GM18511 (cell line): ENCODE results near the gene SPX.
A peak's percentile ranks its signal among the peaks of the same experiment; 100 is the strongest.

Source experiments
- ATAC-seq: cut with Tn5 transposase; IDR thresholded peaks from one replicate; pipeline ENCODE4 v1.9.1; 2021; ENCODE audit warnings: mild to moderate bottlenecking, moderate library complexity; ENCODE audit not compliant: unreplicated experiment

Gene SPX

GRCh38 chr12:21538061-21538653, 12.1 kb downstream of the SPX start:
- ATAC-seq, result no peak

DNA sequence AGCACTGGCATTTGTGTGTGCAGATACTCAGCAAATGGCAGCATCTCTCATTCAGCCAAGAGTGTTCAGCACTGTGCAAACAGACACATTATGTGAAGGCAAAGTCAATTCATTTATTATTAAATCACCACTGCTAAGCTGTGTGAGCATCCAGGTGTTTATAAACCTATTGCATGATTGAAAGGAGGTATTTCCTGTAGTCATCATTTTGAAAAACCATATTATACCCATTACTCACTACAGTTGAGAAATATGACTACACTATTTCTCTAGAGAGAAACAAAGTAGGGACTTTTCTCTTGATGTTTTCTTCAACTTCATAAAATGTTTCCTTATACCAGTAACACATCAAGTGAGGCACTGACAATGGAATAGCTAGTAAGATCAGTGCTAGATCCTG, 13.7 kb downstream of the SPX start:
- ATAC-seq, result no peak

GRCh38 chr12:21541773-21542172, 15.7 kb downstream of the SPX start:
- no peak for ATAC-seq

DNA sequence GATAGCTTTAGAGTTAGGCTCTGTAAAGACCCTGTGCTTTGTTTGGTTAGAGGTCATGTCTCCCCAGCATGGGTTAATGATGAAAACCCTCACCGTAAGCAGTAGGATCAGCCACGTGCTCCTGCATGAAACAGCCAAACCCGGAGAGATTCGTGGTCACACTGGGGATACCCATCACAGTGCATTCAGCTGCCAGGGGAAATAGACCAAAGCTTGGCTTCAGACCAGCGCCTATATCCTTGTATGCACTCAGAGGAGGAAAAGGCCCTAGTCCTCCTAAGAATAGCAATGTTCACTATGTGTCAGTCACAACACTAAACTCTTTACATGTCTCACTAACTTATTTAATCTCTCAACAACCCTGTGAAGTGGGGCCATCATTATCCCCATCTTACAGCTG, 16.3 kb downstream of the SPX start:
- ATAC-seq, result peak; percentile 56

DNA sequence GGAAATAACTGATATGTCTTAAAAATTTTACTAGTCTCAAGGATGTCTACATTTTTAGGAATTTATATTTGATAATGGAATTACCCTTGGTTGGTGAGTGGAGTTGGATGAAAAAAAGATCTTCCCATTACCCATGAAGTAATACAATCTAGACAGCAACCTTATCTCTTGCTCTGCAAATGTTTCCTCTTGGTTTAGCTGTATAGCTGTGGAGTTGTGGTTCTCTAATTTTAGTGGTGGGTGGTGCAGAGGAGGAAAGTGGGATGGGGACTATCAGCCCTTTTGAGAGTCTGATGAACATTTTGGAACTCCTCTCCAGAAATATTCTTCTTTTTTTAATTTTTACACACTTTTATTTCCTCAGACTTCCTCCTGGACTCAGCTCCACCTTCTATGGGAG, 17.1 kb downstream of the SPX start:
- ATAC-seq, result no peak

GRCh38 chr12:21545557-21545956, 19.5 kb downstream of the SPX start:
- no peak for ATAC-seq

DNA sequence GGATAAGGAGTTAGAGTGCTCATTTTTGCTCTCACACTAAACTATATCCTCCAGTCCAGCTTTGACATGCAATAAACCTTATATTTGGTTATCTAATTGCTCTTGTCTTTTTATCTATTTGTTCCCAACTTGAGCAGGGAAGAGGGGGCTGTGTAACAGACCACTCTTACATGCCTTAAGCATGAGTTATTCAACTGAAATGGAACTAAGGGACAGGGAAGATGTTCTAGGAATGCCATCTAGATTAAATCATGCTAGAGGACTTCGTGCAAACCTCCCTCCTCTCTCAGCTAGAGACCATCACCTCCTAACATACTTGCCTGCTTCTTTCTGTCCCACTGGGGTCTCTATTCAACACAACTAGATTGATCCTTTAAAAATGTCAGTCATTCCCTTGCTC, 20.6 kb downstream of the SPX start:
- ATAC-seq, result no peak

DNA sequence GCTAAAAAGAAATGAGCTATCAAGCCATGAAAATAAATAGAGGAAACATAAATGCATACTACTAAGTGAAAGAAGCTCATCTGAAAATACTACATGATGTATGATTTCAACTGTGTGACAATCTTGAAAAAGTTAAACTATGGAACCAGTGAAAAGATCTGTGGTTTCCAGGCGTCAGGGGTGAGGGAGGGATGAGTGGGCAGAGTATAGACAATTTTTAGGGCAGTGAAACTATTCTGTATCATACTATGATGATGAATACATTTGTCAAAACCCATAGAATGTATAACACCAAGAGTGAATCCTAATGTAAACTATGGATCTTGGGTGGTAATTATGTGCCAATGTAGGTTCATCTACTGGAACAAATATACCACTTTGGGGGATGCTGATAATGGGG, 21.3 kb downstream of the SPX start:
- no peak for ATAC-seq

DNA sequence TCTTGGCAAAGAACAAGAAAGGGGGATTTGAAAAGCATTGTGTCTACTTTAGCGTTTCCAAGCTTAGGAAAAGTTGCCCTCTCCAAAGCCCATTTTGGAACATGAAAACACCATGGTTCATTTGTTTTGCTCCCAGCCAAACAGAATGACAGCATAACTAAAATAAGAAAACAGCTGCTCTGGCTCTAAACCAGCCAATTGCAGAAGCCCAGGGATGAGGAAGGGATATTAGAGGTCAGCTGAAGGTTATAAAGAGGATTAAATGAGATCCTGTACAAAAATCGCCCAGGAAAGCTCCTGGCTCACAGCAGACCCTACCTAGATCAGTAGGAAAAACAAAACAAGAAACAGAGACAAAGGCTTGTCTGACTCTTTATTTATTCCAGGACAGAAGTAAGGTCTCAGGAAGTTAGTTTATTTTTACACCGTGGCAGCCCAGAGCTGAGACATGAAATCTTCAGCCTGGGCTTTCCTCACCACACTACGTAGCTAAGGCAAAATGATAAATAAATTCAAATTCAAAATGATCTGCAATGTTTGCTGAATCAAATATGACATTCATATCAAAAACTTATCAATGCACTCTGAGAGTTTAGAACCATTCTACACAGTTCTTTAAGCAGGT, 25.9 kb downstream of the SPX start:
- ATAC-seq, result no peak

GRCh38 chr12:21552635-21553328, 26.7 kb downstream of the SPX start:
- no peak for ATAC-seq

DNA sequence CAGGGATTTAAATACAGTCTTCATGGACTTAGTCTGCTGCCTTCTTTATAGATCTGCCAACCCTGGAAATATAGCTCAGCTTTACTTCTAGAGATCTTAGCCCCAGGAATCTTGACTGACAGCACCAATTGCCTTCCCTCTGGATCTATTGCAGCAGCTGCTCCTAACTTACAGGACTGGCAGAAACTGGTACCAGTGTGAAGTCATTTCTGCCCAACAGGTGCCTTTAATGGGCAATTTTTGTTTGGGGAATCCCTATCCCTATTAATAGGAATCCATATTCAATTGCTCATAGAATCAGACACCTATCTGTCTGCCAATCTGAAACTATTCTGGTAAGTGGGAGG, 27.2 kb downstream of the SPX start:
- no peak for ATAC-seq

- no peak for ATAC-seq
Measured at GRCh38 chr12:21558100-21558679, 32.1 kb downstream of the SPX start.

DNA sequence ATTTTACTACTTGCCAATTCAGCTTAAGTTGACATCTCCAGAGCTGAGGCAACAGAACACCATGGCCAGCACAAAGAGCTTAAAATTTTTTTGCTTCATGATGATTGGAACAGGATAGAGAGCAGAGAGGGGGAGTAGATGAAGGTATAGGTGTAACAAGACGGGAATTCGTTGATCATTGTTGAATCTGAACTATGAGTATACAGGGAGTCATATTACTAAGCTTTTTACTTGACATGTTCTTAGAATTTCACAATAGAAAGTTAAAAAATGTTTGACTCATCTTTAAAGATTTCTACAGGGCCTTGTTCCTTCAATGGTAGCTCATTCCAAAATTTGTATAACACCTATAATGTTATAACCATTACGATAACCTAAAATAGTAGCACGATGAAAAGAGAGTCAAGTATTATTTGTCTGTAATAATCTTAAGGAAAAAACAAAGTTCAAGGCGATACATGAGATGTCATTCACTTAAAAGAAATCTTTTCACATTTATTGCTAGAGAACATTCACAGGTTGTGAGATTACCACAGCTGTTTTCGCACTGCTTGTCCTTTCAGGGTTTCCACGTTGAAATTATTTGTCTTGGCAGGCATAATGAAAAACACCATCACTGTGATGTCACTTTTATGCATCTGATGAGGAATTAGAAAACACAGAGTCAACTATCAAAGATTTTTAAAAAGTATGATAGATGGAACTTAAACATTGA, 33.9 kb downstream of the SPX start:
- no peak for ATAC-seq

GRCh38 chr12:21561158-21561557, 35.1 kb downstream of the SPX start:
- no peak for ATAC-seq

DNA sequence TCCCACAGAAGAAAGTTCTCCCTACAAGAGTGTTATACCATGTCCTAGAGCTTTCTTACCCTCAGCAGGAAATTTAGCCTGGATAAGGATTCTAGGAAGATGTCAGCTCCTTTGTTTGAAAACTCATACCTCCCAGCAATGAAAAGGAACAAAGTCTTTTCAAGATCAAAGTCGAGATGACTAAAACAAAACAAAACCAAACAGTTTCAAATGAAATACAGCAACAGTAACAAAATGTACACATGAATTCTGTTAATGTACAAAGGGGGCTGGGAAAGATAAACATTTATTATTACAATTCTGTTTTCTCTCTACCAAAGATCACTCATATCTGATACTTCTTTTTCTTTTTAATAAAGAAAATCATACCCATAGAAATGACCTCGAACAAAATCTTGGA, 36.8 kb downstream of the SPX start:
- no peak for ATAC-seq

DNA sequence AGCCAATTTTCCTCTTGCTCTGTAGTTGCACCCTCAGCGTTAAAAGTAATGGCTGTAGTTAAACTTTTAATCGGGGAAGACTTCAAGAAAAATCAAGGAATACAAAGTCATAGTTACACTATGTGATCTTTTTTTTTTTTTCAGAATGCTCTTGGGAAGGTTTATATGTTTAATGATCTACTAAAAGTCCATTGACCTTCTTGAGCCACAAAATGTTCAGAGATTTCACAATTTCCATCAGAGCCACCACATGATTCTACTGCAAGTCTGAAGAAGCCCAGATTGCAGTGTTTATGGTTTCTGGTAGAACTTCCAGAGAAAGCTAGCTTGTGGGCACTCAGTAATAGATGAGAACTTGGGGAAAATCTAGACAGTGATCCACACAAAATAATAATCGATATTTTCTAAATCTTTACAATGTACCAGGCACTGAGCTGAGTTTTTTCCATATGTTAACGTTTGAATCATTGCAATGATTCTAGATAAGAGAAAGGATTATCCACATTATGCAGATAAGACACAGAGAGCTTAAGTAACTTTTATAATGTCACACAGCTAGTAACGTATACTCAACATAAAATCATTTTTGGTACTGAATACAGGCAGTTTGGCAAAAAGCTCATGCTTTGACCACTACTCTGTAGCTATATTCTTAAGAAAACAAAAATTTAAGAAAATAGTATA, 40.3 kb downstream of the SPX start:
- ATAC-seq, result no peak

- ATAC-seq, result no peak
Measured at GRCh38 chr12:21566907-21567394, 40.9 kb downstream of the SPX start.

GRCh38 chr12:21568115-21568514, 42.0 kb downstream of the SPX start:
- ATAC-seq, result no peak

- no peak for ATAC-seq
Measured at GRCh38 chr12:21571046-21571445, 45.0 kb downstream of the SPX start.

GRCh38 chr12:21573733-21574358, 47.8 kb downstream of the SPX start:
- no peak for ATAC-seq
